ENCODE results near the gene APLP2.

Gene APLP2

DNA sequence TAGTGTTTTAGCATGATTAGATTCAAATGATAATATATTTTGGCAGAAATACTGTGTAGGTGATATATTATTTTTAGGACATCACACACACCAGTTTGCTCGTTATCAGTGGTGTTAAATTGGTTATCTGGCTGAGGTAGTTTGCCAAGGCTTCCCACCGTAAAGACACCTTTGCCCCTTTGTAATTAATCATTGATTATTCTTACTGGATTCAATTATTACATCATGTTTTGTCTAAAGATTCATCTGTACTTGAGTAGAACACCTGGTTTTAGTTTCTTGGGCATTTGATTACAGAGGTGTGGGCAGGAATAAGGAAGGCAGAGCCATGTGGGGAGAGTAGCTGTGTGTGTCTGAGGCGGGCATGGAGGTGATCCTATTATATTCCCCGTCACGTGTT is 50.4 kb downstream of the APLP2 start:
- no peak for DNase-seq

DNA sequence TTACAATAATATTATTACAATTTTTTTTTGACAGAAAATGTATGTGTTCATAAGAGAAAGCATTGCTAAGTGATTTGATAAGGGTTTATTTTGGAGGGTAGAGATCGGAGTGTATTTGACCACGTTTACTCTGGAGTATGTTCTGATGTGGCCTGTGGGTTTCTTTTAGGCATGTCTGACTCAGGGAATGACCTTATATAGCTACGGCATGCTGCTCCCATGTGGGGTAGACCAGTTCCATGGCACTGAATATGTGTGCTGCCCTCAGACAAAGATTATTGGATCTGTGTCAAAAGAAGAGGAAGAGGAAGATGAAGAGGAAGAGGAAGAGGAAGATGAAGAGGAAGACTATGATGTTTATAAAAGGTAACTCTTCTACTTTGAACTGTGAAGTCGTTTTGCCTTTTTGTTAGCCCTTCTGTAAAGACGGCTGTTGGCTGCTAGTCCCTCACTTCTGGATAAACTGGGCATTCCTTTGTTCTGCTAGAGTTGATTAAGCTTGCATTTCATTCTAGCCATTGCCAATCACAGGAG is 51.8 kb downstream of the APLP2 start:
- DNase-seq = no peak

- DNase-seq = no peak
These were observed 52.5 kb downstream of the APLP2 start for GRCh38 chr11:130122141-130122575.

DNA sequence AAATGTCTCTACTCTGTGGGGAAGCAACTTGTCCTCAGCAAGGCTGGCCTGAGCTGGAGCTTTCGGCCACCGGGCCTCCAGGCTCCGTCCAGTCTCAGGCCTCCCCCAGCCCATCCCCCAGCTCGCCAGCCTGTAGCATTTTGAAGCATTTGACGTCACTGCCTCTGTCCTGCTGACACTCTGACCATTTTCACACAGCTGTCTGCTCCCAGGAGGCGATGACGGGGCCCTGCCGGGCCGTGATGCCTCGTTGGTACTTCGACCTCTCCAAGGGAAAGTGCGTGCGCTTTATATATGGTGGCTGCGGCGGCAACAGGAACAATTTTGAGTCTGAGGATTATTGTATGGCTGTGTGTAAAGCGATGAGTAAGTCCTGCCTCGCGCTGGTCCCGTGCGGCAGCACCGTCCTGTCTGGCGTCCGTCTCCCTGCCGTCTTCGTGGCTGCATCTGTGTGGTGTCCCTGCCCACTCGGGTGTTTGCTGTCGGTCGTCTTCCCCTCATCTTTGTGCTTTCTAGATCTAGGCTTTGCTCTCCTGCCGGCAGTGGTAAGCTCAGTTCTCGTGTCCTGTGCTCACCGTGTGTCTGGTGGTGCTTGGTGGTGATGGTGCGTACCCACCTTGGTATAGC is 53.8 kb downstream of the APLP2 start:
- no peak for DNase-seq

GRCh38 chr11:130124096-130124495 is 54.4 kb downstream of the APLP2 start:
- DNase-seq = no peak

- DNase-seq = no peak
These were observed 55.9 kb downstream of the APLP2 start for GRCh38 chr11:130125638-130126037.

GRCh38 chr11:130126516-130126915 is 56.8 kb downstream of the APLP2 start:
- DNase-seq = no peak

GRCh38 chr11:130127509-130127908 is 57.8 kb downstream of the APLP2 start:
- DNase-seq = no peak

DNA sequence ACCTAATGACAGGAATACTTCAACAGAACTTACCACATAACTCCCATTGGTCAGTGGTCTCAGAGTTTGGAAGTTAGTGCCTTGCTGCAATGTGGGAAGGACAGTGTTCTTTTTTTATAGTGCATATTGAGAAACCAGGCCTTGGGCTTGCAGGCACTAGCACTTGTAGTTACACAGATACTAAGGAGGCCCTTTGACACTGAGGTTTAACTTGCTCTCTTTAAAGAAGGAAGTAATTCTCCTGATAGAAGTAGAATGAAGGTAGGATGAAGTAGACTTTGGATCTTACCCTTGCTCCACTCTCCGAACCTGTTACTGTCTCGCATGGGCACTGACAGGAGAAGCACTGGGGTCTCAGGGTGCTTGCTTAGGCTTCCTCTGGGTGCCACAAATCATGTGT is 58.9 kb downstream of the APLP2 start:
- no peak for DNase-seq

DNA sequence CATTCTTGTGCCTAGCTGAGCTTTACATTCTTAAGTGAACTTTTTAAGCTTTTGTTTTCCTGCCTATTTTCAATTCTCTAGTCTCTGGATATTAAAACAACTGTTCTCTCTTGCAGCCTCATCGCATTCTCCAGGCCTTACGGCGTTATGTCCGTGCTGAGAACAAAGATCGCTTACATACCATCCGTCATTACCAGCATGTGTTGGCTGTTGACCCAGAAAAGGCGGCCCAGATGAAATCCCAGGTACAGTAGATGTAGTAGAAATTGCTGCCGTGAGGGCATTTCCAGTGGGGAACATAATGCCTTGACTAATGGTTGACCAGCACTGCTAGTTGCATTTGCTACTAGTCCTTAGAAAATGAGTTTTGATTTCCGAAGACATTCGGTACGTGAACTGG is 60.2 kb downstream of the APLP2 start:
- no peak for DNase-seq

DNA sequence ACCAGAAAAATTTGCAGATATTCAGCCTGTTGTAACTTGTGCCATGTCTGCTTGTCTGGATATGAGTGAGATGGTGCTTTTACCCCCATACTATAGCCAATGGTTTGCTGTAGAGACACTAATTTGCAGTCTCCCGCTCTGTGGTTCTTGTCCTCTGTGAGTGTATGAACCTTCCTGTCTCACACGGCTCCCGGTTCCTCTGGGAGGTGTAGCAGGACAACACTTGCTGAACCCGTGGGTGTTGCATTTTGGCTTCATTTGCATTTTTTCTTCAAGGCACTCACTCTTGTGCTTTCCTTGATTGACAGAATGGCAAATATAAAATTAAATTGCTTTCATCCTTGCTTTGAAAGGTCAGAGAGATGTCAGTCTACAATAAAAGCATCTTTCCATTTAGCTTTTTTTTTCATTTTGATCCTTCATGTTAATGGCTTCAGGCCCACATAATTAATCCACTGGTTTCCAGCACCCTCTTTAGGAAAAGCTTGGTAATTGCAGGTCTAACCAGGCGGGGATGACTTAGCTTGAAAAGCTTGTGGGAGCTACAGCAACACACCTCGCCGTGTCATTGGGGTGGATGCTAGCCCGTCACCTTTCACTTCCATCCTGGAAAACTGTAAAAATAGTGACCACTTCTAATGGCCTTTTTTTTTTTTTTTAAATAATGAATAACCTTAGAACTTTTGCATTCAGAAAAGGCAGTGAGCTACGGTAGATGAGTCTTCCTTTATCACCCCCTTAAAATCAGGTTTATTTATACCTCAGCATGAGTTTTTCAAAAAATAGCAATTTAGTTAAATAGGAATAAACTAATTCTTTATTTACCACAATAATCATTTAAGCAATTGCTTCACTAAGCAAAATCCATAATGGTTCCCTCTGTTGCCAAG is 62.5 kb downstream of the APLP2 start:
- DNase-seq = peak; percentile 49 to 76 (median 75)

- no peak for DNase-seq
These were observed 64.0 kb downstream of the APLP2 start for GRCh38 chr11:130133716-130134115.

DNA sequence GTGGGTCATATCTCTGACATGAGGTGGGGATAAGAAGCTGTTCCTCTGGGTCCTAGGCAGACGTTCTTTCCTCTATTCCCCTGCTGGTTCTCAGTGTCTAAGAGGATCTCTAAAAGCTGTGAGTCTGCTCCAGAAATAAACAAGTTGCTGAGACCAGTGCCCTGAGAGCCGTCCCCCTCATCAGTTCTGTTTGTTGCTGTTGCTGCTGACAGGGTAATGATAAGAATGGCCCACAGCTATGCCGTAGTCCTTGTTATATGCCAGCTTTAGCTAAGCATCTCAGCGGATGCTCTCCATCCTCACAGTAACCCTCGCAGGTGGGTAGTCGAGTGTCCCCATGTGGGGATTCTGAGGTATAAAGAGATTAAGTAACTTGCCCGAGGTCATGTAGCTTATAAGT is 66.4 kb downstream of the APLP2 start:
- DNase-seq = no peak

- no peak for DNase-seq
These were observed 68.3 kb downstream of the APLP2 start for GRCh38 chr11:130137999-130138398.

DNA sequence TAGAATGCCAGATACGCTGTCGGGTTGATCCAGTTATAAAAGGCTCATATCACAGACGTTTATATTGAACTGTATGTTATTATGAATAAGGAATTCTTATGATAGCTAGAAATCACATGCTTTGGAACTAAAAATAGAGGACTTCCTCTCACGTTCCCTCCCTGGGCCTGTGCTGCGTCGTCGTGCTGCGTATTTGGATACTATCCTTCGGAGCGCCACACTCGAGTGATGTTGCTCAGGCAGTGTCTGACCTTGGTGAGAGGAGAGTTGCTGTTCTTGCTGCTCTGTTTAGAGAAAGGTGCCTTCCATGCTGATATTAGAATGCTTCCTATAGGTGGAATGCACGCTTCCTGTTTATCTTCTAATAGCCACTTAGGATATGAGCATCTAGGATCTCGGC is 69.7 kb downstream of the APLP2 start:
- DNase-seq = no peak

GRCh38 chr11:130141561-130142341 is 72.1 kb downstream of the APLP2 start:
- DNase-seq = no peak

- no peak for DNase-seq
These were observed 74.4 kb downstream of the APLP2 start for GRCh38 chr11:130144141-130144540.

GRCh38 chr11:130144861-130145281 is 75.2 kb downstream of the APLP2 start:
- DNase-seq = peak in 1 of 3 experiments; percentile 40

- DNase-seq = no peak
These were observed 75.7 kb downstream of the APLP2 start for GRCh38 chr11:130145311-130145812.

GRCh38 chr11:130145975-130146776 is 76.5 kb downstream of the APLP2 start:
- DNase-seq = peak; percentile 21 to 46 (median 46)

DNA sequence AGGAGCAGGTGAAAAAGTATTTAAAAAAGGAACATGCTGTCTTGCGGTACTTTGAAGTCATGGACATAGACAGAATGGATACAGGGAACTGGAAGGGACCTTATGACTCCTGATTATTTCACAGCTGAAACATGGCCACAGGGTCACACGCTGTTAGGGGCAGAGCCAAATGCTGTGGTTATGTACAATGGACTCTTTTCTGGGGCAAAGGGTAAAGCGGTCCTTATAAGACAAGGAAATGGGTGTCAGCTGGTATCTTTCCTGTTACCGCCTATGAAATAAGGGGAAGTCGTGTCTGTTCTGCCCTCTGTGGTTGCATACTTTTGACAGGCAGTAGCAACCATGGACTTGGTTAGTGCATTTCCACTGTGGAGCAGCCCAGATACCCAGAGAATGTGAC is 77.1 kb downstream of the APLP2 start:
- DNase-seq = no peak

DNA sequence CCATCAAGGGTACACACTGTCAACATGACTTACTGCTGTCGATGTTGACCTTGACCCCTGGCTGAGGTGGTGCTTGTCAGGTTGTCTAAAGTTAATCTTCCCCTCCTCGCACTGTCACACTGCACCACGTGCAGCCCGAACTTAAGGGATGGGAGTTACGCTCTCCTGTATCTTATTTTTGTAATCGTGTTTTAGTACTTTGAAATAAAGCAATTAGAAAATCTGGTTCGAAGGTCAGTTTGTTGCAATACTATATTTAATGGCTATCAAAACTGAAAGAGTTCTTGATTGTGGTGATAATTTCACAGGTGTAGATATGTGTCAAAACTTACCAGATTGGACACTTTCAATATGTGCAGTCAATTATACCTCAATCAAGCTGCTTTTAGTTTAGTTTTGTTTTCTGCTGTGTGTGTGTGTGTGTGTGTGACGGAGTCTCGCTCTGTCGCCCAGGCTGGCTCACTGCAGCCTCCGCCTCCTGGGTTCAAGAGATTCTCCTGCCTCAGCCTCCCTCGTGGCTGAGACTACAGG is 79.2 kb downstream of the APLP2 start:
- DNase-seq = no peak
